SK-N-MC (cell line): ENCODE data around the gene CD300LB.

Experiments
- DNase-seq: peaks from one replicate; pipeline ENCODE4 v3.0.0-alpha.2; 2011; ENCODE audit warnings: low read depth, low spot score
- H3K27ac ChIP-seq: fragments of 200-600 bp; sonication (generic); 2 replicates; pipeline ENCODE4 v1.5.1; 2016; ENCODE audit warnings: mixed run types
- H3K36me3 ChIP-seq: fragments of 200-600 bp; sonication (generic); 2 replicates; pipeline ENCODE4 v1.6.1; 2017; ENCODE audit warnings: antibody characterized with exemption, low read length, mixed read lengths; ENCODE audit not compliant: insufficient read depth
- H3K4me3 ChIP-seq: fragments of 200-600 bp; sonication (generic); 2 replicates; pipeline ENCODE4 v1.5.1; 2016
- H3K9ac ChIP-seq: fragments of 200-600 bp; sonication (generic); 2 replicates; pipeline ENCODE4 v1.8.0; 2017; ENCODE audit warnings: mixed run types, mixed read lengths; ENCODE audit not compliant: insufficient read length
- H3K9me3 ChIP-seq: fragments of 200-600 bp; sonication (generic); 2 replicates; pipeline ENCODE4 v1.6.1; 2017; ENCODE audit warnings: low read depth, mild to moderate bottlenecking, antibody characterized with exemption, low read length, moderate library complexity, mixed read lengths
- EZH2 ChIP-seq: fragments of 200-600 bp; sonication (generic); IDR thresholded peaks from one replicate; pipeline ENCODE4 v1.6.1; 2017; ENCODE audit warnings: antibody characterized with exemption
- FOXP2 ChIP-seq: optimal IDR thresholded peaks from 2 replicates; pipeline ENCODE3; 2011; ENCODE audit warnings: mild to moderate bottlenecking, moderate library complexity; ENCODE audit not compliant: insufficient read depth; ENCODE audit errors: extremely low read length, control extremely low read depth
- POLR2AphosphoS5 ChIP-seq: IDR thresholded peaks from 2 replicates; pipeline ENCODE4 v1.6.1; 2012; ENCODE audit warnings: mild to moderate bottlenecking, low read depth, low read length, borderline replicate concordance

Gene CD300LB

DNA sequence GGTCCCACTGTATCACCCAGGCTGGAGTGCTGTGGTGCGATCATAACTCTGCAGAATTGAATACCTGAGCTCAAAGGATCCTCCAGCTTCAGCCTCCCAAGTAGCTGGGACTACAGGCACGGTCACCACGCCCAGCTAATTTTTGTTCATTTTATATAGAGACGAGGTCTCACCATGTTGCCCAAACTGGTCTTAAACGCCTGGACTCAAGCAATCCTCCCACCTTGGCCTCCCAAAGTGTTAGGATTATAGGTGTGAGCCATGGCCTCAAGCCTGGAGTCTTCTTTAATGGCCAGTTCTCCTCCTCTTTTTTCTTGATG, 484 bp downstream of the CD300LB start:
- H3K9ac ChIP-seq: no peak overlapping the region
- TF ChIP-seq EZH2: no peak
- no peak overlapping the region for H3K27ac ChIP-seq
- no peaks in the 10 kb centered on the region for H3K9me3 ChIP-seq
- H3K4me3 ChIP-seq: no peak overlapping the region
- no peaks in the 10 kb centered on the region for H3K36me3 ChIP-seq
- no peak for DNase-seq

DNA sequence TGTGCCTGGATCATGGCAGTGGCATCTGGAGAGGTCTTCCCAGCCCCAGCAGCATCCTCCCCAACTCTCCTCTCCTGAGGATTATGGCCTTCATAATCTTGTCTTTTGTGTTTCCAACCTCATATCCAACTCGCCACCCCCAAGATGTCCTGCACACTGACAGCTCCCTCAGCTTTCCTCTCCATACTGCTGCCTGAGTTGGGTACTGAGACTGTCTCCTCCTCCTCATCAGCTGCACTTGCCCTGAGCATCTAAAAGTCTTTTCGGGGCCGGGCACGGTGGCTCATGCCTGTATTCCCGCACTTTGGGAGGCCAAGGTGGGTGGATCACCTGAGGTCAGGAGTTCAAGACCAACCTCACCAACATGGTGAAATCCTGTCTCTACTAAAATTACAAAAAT, 2.0 kb downstream of the CD300LB start:
- no peak overlapping the region for H3K27ac ChIP-seq
- DNase-seq: no peak
- TF ChIP-seq EZH2 (no peak), FOXP2 (no peak), POLR2AphosphoS5 (no peak)
- H3K36me3 ChIP-seq: no peaks in the 10 kb centered on the region
- no peak overlapping the region for H3K9ac ChIP-seq
- H3K9me3 ChIP-seq: no peaks in the 10 kb centered on the region
- H3K4me3 ChIP-seq: no peak overlapping the region

DNA sequence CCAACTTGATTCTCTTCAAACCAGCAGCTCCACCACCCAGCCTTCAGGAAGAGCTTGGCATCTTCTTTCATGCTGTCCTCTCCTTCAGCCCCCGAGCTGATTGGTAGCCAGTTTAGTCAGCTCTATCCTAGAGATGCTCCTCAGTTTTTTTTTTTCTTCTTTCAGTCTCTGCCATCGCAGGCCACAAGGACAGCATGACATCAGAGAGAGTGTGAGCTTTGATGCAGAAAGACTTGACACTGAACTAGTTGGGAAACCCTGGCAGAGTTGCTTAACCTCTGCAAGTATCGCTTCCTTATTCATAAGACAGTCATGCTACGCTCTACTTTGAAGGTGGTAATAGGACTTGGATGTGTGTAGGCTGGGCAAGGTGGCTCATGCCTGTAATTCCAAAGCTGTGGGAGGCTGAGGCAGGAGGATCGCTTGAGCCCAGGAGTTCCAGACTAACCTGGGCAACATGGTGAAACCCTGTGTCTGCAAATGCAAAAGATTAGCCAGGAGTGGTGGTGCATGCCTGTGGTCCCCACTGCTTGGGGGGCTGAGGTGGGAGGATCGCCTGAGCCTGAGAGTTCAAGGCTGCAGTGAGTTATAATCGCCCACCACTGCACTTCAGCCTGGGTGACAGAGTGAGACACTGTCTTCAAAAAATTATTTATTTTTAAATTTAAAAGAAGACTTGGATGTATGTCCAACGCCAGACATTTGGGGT, 2.6 kb downstream of the CD300LB start:
- no peaks in the 10 kb centered on the region for H3K36me3 ChIP-seq
- DNase-seq: no peak
- no peak overlapping the region for H3K27ac ChIP-seq
- H3K9ac ChIP-seq: no peak overlapping the region
- H3K9me3 ChIP-seq: no peaks in the 10 kb centered on the region
- no peak overlapping the region for H3K4me3 ChIP-seq
- TF ChIP-seq EZH2: no peak
- no peak for TF ChIP-seq POLR2AphosphoS5
- TF ChIP-seq FOXP2: no peak

DNA sequence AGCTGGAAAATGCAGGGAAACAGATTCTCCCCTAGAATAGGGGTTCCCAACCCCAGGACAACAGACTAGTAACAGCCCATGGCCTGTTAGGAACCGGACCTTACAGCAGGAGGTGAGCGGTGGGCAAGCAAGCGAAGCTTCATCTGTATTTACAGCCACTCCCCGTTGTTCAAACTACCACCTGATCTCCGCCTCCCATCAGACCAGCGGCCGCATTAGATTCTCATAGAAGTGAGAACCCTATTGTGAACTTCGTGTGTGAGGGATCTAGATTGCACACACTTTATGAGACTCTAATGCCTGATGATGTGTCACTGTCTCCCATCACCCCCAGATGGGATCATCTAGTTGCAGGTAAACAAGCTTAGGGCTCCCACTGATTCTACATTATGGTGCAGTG, 3.5 kb downstream of the CD300LB start:
- TF ChIP-seq FOXP2 (no peak), EZH2 (no peak), POLR2AphosphoS5 (no peak)
- H3K27ac ChIP-seq: no peak overlapping the region
- H3K9ac ChIP-seq: no peak overlapping the region
- no peaks in the 10 kb centered on the region for H3K9me3 ChIP-seq
- no peaks in the 10 kb centered on the region for H3K36me3 ChIP-seq
- H3K4me3 ChIP-seq: no peak overlapping the region
- DNase-seq: no peak

DNA sequence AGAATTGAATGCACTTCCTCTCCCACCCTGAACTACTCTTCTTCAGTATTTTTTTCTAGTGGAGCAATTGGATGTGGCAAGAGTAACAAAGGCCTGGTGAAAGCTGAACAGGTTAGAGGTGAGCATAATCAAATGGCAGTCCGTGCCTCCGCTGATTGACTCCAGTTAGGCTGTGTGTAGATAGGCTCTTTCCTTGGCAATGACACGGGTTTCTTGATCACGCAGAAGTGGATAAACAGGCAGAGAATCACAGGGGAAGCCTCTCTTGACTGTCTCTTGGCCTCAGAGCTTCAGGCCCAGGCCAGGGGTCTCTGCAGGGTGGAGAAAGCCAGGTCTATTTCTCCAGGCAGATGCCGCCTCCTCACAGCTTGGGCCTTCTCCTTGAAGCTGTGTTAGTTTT, 4.2 kb downstream of the CD300LB start:
- no peaks in the 10 kb centered on the region for H3K36me3 ChIP-seq
- no peak for DNase-seq
- TF ChIP-seq FOXP2 (no peak), EZH2 (no peak), POLR2AphosphoS5 (no peak)
- no peaks in the 10 kb centered on the region for H3K9me3 ChIP-seq
- no peak overlapping the region for H3K27ac ChIP-seq
- H3K9ac ChIP-seq: no peak overlapping the region
- H3K4me3 ChIP-seq: no peak overlapping the region

DNA sequence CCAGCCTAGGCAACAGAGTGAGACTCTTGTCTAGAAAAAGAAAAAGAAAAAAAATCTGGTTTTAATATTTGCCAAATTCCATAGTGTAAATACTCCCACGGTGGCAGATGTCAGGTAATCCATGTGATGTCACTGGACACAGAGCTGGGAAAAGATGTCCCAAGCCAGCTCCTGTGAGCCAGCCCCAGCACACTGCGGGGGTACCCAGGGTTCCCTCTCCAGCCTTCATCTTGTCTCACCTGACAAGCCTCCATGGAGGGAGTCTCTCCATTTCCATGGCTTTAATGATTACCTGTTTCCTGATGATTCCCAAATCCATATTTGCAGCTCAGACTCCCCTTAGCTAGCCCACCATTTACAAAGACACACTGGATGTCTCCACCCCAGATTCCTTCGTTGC, 4.6 kb downstream of the CD300LB start:
- Histone ChIP-seq H3K36me3 (no peaks in the 10 kb centered on the region), H3K4me3 (no peak overlapping the region), H3K9me3 (no peaks in the 10 kb centered on the region), H3K9ac (no peak overlapping the region), H3K27ac (no peak overlapping the region)
- no peak for DNase-seq
- TF ChIP-seq POLR2AphosphoS5 (no peak), FOXP2 (no peak), EZH2 (no peak)

DNA sequence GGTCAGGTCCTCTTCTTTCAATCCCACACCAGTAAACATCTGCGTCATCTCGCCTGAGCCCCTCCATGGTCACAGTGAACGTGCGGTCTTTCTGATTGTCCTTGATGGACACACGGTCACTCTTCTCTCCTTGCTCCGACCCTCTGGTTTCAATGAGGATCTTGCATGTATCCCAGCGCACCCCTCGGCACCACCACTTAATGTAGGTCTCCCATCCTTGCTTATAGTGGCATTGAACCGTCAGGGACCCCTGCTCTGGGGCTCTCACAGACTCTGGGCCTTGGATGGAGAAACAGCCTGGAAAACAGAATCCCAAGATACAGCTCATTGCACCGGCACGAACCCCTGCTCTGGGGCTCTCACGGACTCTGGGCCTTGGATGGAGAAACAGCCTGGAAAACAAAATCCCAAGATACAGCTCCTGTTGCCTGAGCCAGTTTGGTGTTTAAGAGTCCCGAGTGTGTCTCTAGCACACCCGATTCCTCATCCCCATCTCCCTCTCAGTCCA, 5.4 kb downstream of the CD300LB start:
- Histone ChIP-seq H3K9ac (no peak overlapping the region), H3K4me3 (no peak overlapping the region), H3K27ac (no peak overlapping the region), H3K36me3 (no peaks in the 10 kb centered on the region), H3K9me3 (no peaks in the 10 kb centered on the region)
- no peak for DNase-seq
- TF ChIP-seq POLR2AphosphoS5 (no peak), FOXP2 (no peak), EZH2 (no peak)

DNA sequence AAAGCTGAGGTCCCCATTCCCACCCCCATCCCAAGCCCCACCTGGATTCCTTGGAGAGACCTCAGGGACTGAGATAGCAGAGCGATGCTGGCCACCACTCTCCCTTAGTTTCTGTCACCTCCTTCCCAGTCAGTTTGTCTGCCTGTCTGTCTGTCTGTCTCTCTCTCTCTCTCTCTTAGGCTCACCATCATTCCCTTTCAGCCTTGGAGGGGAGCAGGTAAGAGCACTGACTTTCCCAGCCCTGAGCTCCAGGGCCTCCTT, 5.9 kb downstream of the CD300LB start:
- TF ChIP-seq POLR2AphosphoS5 (no peak), EZH2 (no peak), FOXP2 (no peak)
- Histone ChIP-seq H3K36me3 (no peaks in the 10 kb centered on the region), H3K9me3 (no peaks in the 10 kb centered on the region), H3K27ac (no peak overlapping the region), H3K9ac (no peak overlapping the region), H3K4me3 (no peak overlapping the region)
- no peak for DNase-seq
